IgD-negative memory B cell (primary cell): ENCODE measurements around the gene NAB1. TPM values are rescaled to one million over a fixed set of nuclear protein-coding genes. Genes with fewer than 3 reads are reported as not detected.
"Not testable (repeated sequence)": the region's sequence is repeated elsewhere in the genome, so short reads cannot be mapped to it uniquely, and the experiment has no call there.

ENCODE experiments used
- H3K27ac Mint-ChIP-seq, 3 donors: one replicate each; pipeline ENCODE4 v1.8.0; 2020 to 2022; ENCODE audit warnings: mild to moderate bottlenecking in 3 of 3, mixed read lengths in 3 of 3, moderate library complexity in 1 of 3
- H3K27me3 Mint-ChIP-seq: one replicate; pipeline ENCODE4 v1.8.0; 2021; ENCODE audit warnings: mixed read lengths
- H3K36me3 Mint-ChIP-seq: one replicate; pipeline ENCODE4 v1.8.0; 2020; ENCODE audit warnings: mild to moderate bottlenecking, mixed read lengths
- H3K4me1 Mint-ChIP-seq, 3 donors: one replicate each; pipeline ENCODE4 v1.8.0; 2020 to 2022; ENCODE audit warnings: mixed read lengths in 3 of 3, mild to moderate bottlenecking in 1 of 3
- H3K4me3 Mint-ChIP-seq, 4 donors: one replicate each; pipeline ENCODE4 v1.8.0; 2020 to 2022; ENCODE audit warnings: mild to moderate bottlenecking in 4 of 4, mixed read lengths in 4 of 4, moderate library complexity in 3 of 4
- H3K9me3 Mint-ChIP-seq, 3 donors: one replicate each; pipeline ENCODE4 v1.8.0; 2020 to 2021; ENCODE audit warnings: mixed read lengths in 3 of 3, mild to moderate bottlenecking in 1 of 3
- polyA plus RNA-seq: library from polyadenylated mRNA; unstranded; fragments of 300-500 nt; fragmentation: Illumina TruSeq; gene quantifications from one replicate; pipeline ENCODE4 v1.2.3, GENCODE V29; 2021

NAB1 gene
- 3.5 TPM for polyA plus RNA-seq

GRCh38 chr2:190649035-190649797 lies at the start of gene NAB1:
Gene NAB1 (plus strand): TSS chr2:190649083. CDS start chr2:190659177, 10,094 bp downstream.
- Mint-ChIP-seq H3K27me3 (no peaks in the 10 kb centered on the region), H3K36me3 (peaks cover 2% of the 10 kb centered on the region), H3K27ac (peak within 1 kb of the TSS; percentile 91 to 92 (median 92)), H3K4me1 (peaks cover 10 to 23% (median 23%) of the 10 kb centered on the region in 3 donors), H3K4me3 (peak within 1 kb of the TSS; percentile 92 to 97 (median 96)), H3K9me3 (no peaks in the 10 kb centered on the region)

- H3K27me3 Mint-ChIP-seq, result no peaks in the 10 kb centered on the region
- no peaks in the 10 kb centered on the region for H3K9me3 Mint-ChIP-seq
- peak overlapping the region in 1 of 3 donors; percentile 20 for H3K27ac Mint-ChIP-seq
- H3K36me3 Mint-ChIP-seq, result no peaks in the 10 kb centered on the region
- H3K4me1 Mint-ChIP-seq, result peaks cover 0 to 3% (median 2%) of the 10 kb centered on the region in 3 donors
- no peak overlapping the region for H3K4me3 Mint-ChIP-seq
These were observed 49.2 kb upstream of the NAB1 start for GRCh38 chr2:190599546-190600220.

- Mint-ChIP-seq H3K36me3 (no peaks in the 10 kb centered on the region), H3K27me3 (no peaks in the 10 kb centered on the region), H3K27ac (peak overlapping the region in 1 of 3 donors; percentile 17), H3K9me3 (no peaks in the 10 kb centered on the region), H3K4me3 (no peak overlapping the region), H3K4me1 (peaks cover 0 to 3% (median 2%) of the 10 kb centered on the region in 3 donors)
These were observed 48.4 kb upstream of the NAB1 start for GRCh38 chr2:190600293-190601103.

GRCh38 chr2:190603374-190603773 lies 45.5 kb upstream of the NAB1 start:
- Mint-ChIP-seq H3K9me3 (no peaks in the 10 kb centered on the region), H3K4me3 (no peak overlapping the region), H3K4me1 (peaks cover 3 to 9% (median 4%) of the 10 kb centered on the region in 3 donors), H3K27me3 (no peaks in the 10 kb centered on the region), H3K27ac (no peak overlapping the region), H3K36me3 (no peaks in the 10 kb centered on the region)

- peaks cover 0 to 3% (median 0%) of the 10 kb centered on the region in 3 donors for H3K9me3 Mint-ChIP-seq
- no peak overlapping the region for H3K4me3 Mint-ChIP-seq
- H3K36me3 Mint-ChIP-seq, result no peaks in the 10 kb centered on the region
- H3K27ac Mint-ChIP-seq, result no peak overlapping the region
- no peaks in the 10 kb centered on the region for H3K27me3 Mint-ChIP-seq
- H3K4me1 Mint-ChIP-seq, result peaks cover 0 to 7% (median 4%) of the 10 kb centered on the region in 3 donors
These were observed 41.8 kb upstream of the NAB1 start for GRCh38 chr2:190607014-190607597.

GRCh38 chr2:190607657-190608357 lies 41.1 kb upstream of the NAB1 start:
- Mint-ChIP-seq H3K9me3 (peaks cover 0 to 3% (median 0%) of the 10 kb centered on the region in 3 donors), H3K27me3 (no peaks in the 10 kb centered on the region), H3K4me1 (peaks cover 0 to 7% (median 4%) of the 10 kb centered on the region in 3 donors), H3K36me3 (no peaks in the 10 kb centered on the region), H3K27ac (peak overlapping the region in 1 of 3 donors; percentile 43), H3K4me3 (no peak overlapping the region)

- H3K36me3 Mint-ChIP-seq, H3K27ac Mint-ChIP-seq, H3K27me3 Mint-ChIP-seq, H3K4me1 Mint-ChIP-seq, H3K4me3 Mint-ChIP-seq, H3K9me3 Mint-ChIP-seq: not testable (repeated sequence)
These were observed 40.0 kb upstream of the NAB1 start for GRCh38 chr2:190608863-190609262.

GRCh38 chr2:190609397-190609796 lies 39.5 kb upstream of the NAB1 start:
- H3K27ac Mint-ChIP-seq, H3K4me1 Mint-ChIP-seq, H3K4me3 Mint-ChIP-seq, H3K36me3 Mint-ChIP-seq, H3K9me3 Mint-ChIP-seq, H3K27me3 Mint-ChIP-seq: not testable (repeated sequence)

- not testable (repeated sequence) for H3K27ac Mint-ChIP-seq, H3K9me3 Mint-ChIP-seq, H3K4me3 Mint-ChIP-seq, H3K4me1 Mint-ChIP-seq, H3K27me3 Mint-ChIP-seq, H3K36me3 Mint-ChIP-seq
These were observed 38.4 kb upstream of the NAB1 start for GRCh38 chr2:190610528-190610927.

- Mint-ChIP-seq H3K36me3 (peaks cover 6% of the 10 kb centered on the region), H3K27ac (no peak overlapping the region), H3K4me1 (no peaks in the 10 kb centered on the region), H3K27me3 (peaks cover 3% of the 10 kb centered on the region), H3K4me3 (no peak overlapping the region), H3K9me3 (no peaks in the 10 kb centered on the region)
These were observed 33.2 kb upstream of the NAB1 start for GRCh38 chr2:190615555-190616200.

- H3K27ac Mint-ChIP-seq, result no peak overlapping the region
- H3K27me3 Mint-ChIP-seq, result peaks cover 3% of the 10 kb centered on the region
- H3K36me3 Mint-ChIP-seq, result peaks cover 6% of the 10 kb centered on the region
- no peak overlapping the region for H3K4me3 Mint-ChIP-seq
- no peaks in the 10 kb centered on the region for H3K9me3 Mint-ChIP-seq
- H3K4me1 Mint-ChIP-seq, result no peaks in the 10 kb centered on the region
These were observed 30.9 kb upstream of the NAB1 start for GRCh38 chr2:190618030-190618429.

GRCh38 chr2:190625691-190626090 lies 23.2 kb upstream of the NAB1 start:
- no peaks in the 10 kb centered on the region for H3K36me3 Mint-ChIP-seq
- no peak overlapping the region for H3K4me3 Mint-ChIP-seq
- peaks cover 0 to 8% (median 5%) of the 10 kb centered on the region in 3 donors for H3K4me1 Mint-ChIP-seq
- H3K9me3 Mint-ChIP-seq, result peaks cover 3 to 5% (median 5%) of the 10 kb centered on the region in 3 donors
- H3K27me3 Mint-ChIP-seq, result peaks cover 5% of the 10 kb centered on the region
- no peak overlapping the region for H3K27ac Mint-ChIP-seq

- no peaks in the 10 kb centered on the region for H3K36me3 Mint-ChIP-seq
- H3K4me1 Mint-ChIP-seq, result peaks cover 0 to 8% (median 5%) of the 10 kb centered on the region in 3 donors
- H3K9me3 Mint-ChIP-seq, result peaks cover 3 to 5% (median 5%) of the 10 kb centered on the region in 3 donors
- no peak overlapping the region for H3K27ac Mint-ChIP-seq
- no peak overlapping the region for H3K4me3 Mint-ChIP-seq
- peaks cover 5% of the 10 kb centered on the region for H3K27me3 Mint-ChIP-seq
These were observed 22.2 kb upstream of the NAB1 start for GRCh38 chr2:190626641-190627210.
